HG02884 (cell line): Measurements from ENCODE around the gene NOSTRIN.

Source experiments
- ATAC-seq: cut with Tn5 transposase; IDR thresholded peaks from one replicate; pipeline ENCODE4 v1.9.1; 2021; ENCODE audit warnings: mild to moderate bottlenecking, moderate library complexity; ENCODE audit not compliant: unreplicated experiment

Gene NOSTRIN

DNA sequence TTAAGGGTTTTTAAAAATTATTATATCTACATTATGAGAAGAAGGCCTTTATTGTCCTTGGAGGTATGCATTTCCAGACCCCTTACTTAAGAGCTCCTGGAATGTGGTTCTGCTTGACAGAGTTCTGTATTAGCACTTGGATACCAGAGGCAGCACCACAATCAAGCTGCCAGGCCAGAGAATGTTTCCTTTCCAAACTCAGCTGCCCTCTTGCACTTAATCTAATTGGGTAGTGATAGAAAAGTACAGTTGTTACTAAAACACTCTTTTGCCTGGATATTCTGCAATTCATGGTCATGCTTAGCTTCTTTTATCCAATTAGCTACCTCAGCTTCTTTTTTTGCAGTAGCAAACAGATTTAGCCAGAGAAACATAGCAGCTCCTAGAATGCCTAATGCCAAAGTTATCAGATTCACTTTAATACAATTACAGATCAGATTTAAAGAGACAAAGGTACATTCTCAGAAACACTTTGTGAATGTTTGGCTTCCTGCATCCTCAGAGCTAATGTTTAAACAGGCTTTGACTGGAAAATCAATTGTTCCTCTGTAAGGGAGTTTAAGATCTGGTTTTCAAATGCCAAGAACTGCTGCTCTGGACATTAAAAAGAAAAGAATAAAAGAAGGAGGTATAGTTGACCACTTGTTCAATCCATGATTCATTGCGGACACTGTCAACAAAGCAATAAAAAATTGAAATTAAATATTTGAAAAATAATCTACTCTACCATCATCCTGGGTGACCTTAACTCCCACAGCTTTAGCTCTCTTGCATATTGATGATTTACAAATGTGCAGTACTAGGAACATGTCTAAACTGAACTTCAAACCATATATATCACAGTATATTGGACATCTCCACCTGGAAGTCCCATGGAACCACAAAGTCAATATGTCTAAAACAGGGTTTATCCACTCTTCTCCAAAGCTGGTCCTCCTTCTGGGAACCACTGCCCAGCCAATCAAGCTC, 12.8 kb downstream of the NOSTRIN start:
- ATAC-seq = no peak

DNA sequence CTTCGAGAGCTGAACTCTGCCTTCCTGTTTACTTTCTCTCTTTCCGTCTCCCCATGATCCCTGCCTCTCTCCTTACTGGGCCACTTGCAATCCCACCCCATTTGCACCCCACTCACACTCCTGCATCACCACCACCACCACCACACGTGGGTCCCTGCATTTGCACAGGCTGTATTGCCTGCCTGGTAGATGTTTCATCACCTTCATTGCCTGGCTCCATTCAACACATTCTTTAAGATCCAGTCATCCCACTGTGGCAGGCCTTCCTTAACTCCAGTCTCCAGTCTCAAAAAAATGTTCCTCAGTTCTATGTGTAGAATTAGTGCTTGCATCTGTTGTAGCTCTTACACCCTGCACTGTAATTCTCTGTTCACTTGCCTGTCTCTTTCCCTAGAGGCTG, 13.9 kb downstream of the NOSTRIN start:
- ATAC-seq = no peak

DNA sequence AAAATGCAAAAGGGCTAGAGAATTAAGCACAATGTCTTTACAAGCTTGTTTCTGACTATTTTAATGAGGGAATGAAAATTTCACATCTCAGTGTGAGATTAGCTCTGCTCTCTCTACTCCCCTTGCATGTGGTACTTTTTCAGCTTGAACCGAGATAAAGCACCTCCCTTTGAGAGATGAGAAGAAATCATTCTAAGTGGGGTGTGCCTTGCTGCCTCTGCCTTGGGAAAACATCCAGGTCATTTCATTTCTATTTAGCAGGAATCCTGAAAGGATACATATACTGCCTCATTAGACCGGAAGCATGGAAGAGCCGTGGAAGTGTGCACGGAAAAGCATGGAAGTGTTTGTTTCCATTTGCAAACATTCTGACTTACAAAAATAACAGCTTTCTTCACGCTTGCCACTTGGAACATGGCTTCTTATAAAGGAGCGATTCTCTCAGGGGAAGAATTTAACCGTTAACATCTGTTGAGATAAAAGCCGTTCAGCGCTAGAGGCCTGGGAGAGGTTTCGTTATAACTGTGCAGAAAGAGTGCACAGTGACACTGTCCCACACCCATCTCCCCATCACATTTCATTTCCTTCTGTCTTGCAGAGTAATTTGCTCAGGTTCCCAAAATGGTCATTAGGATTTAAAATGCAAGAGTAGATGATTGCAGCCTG, 16.7 kb downstream of the NOSTRIN start:
- no peak for ATAC-seq

DNA sequence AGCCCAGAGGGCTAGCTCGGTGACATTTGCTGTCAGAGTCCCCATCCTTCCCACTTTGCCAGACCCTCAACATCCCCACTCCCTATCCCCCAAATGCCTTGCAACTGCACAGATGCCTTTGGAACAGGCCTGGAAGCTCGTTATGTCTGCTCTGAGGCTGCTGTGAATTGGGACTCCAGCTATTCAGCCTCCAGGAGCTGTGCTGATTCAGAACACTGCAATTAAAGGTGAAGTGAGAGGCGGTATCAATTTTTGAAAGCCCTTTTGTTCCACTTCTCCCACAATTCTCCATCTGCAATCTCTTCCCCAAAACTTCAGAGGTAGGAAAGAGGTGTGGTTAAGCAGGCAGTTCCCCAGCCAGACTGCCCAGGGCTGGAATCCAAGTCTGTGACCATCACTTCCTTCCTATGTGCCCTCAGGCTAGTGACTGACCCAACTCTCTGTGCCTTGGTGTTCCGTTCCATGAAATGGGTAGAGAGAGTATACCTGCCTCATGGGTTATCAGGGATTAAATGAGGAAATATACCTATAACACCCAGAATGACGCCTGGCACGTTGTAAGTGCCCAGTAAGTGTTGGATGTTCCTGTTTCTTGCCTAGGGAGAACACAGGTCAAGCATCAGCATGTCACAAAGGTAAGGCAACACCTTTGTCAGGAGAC, 17.5 kb downstream of the NOSTRIN start:
- ATAC-seq = no peak

DNA sequence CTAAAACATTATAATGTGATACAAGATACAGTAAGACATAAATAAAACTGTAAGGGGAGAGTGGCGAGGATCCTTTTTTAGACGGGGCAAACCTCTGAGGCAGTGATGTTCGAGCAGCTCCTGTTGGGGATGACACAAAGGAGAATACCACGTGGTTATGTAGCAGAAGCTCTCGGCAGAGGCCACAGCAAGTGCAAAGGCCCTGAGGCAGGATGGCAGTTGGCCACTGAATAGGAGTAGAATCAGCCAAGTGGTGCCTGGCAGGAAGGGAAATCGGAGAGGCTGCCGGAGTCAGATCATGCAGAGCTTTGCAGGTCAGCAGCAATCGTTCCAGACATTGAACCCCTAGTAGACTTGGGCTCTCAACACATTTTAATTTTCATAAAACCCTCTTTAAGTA, 19.1 kb downstream of the NOSTRIN start:
- ATAC-seq = no peak

DNA sequence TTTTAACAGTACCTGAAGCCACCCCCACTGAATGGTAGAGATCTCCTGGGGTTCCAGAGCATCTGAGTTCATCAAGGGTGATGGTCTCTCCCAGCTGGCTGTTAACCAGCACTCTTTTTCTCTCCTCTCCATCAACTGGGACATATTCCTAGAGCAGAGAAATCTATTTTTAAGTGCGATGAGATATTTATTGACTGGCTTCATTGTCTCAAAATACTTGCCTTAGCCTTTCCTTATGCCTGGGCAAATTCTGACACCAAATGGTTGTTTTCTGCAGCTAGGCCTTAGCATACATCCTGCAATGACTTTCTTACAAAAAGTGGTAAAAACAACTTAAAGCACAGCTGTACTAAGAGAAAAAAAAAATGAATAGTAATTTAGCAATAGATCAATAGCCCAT, 19.6 kb downstream of the NOSTRIN start:
- ATAC-seq = no peak

DNA sequence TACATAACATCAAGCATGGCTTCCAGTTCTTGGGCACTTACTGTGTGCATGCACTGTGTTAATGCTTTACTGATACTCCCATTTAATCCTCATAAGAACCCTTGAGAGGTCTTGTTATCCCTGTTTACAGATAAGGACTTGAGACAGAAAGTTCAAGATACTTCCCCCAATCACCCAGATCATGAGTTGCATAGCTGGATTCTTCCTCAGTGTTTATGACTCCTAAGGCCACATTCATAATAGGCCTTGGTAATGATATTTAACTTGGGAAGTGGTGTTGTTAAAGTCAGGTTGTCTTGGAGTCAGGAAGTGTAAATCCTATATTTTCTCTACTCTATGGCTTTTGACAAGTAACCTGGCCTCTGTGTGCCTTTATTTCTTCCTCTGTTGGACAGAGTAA, 22.7 kb downstream of the NOSTRIN start:
- no peak for ATAC-seq

DNA sequence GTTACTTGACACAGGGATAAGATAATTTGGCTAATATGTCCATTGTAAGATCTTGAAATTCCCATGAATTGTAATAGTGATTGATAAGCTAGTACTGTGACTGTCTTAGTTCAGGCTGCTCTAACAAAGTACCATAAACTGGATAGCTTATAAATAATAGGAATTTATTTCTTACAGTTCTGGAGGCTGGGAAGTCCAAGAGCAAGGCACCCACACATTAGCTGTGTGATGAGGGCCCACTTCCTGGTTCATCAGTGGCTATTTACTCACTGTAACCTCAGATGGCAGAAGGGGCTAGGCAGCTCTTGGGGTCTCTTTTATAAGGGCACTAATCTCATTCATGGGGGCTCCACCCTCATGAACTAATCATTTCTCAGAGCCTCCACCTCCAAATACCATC, 28.5 kb downstream of the NOSTRIN start:
- no peak for ATAC-seq

DNA sequence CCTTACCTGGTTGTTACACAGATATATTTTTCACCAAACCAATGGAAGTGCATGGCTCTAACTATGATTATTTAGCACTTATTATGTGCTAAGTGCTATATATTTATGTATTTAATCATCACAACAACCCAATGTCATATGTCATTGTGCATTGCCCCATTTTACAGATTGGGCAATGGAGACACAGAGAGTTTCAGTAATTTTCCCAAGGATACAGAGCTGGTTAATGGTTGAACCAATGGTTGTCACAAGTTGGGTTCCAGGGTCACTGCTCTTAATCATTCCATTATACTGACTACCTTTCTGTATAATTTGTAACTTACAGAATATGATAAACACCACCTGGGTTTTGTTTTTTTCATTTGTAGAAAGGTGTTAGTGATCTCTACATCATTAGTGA, 29.2 kb downstream of the NOSTRIN start:
- no peak for ATAC-seq

DNA sequence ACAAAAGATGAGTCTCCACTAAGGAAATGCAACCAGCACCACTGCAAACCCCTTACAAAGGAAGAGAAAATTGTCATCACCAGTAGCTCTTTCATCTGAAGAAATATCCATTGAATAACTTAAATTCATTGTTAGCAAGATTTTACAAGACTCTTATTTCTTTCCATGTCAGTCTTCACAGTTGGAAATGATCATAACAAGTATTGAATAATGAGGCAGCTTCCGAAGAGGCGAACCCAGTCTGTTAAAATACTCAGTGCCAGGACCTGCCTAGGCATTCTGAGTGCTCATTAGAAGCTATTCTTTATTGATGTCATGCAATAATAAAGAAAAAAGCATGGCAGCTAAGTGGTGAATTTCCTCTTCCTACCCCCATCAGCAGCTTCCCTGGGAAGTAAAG, 33.5 kb downstream of the NOSTRIN start:
- no peak for ATAC-seq

DNA sequence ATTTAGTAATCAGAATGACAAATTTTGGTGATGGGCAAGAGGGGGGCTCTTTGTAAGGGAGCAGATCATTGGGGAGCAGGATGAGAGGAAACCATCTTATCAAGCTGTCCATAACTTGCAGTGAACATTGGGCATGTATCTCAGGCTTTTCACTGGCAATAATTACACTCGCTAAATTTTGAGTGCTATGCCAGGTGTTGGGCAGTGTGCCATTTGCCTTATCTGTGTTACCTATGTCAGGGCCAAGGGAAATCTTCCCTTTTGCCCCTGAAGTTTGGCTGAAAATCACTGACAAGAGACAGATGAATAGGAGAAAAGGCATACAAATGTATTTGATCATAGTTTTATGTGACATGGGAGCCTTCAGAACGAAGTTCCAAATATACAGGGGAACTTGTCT, 39.0 kb downstream of the NOSTRIN start:
- no peak for ATAC-seq

DNA sequence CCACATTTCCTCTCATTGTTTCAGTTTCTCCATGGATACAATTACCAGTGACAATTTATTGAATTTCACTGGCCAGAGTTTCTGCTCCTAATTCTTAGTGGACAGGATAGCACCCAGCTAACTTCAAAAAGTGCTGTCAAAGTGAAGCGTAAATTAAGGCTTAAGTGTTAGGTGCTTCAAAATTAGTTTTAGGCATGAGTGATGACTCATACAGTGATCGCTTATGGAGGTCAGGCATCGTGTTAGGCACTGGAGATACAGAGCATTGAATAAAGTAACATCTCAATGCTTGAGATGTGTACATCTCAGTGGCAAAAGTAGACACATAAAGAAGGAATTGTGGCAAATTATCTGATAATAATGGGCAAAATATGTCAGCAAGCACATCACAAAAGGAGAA, 40.8 kb downstream of the NOSTRIN start:
- no peak for ATAC-seq

DNA sequence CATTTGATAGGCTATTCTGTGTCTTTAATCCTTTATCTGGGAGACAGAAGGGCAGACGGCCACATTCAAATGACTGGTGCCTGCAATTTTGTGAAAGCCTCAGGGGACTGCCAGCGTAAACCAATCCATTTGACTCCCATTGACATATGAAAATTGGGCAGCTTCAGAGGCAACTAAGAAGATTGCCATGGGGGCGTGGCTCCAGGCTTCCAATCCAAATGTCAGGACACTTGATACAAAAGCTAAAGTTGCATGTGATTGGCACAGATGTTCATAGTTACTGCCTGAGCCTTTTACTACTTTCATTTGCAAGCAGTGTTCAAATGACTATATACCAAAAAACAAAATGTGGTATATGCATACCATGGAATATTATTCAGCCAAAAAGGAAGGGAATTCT, 45.8 kb downstream of the NOSTRIN start:
- no peak for ATAC-seq

DNA sequence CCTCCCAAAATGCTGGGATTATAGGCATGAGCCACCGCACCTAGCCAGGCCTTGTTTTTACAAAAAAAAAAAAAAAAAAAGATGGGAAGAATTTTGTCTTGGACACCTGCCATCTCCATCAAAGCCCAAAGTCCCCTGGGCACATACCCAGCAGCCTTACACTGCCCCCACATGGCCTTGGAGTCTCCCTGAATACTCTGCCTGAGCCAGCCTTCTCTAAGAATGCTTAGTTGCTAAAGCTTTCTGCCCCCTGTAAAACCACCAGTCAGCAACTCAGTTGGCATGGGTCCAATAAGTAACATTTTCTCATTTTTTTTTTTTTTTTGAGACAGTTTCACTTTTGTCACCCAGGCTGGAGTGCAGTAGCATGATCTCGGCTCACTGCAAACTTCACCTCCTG, 47.2 kb downstream of the NOSTRIN start:
- no peak for ATAC-seq

DNA sequence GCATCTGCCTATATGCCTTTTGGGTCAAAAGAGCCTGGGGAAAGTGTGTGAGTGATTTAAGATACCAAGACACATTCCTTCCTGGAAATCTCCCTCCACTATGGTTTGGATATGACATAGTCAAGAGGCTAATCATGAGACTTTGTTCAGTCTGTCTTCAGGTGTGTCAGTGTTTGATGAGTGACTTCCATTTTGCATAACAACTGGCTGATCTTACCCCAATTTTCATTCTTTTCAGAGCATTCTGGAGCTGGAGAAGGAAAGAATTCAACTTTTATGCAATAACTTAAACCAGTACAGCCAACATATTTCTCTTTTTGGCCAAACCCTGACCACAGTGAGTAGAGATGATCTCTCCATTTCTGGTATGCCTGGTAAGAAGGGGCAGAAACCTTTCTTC, 48.4 kb downstream of the NOSTRIN start:
- no peak for ATAC-seq

DNA sequence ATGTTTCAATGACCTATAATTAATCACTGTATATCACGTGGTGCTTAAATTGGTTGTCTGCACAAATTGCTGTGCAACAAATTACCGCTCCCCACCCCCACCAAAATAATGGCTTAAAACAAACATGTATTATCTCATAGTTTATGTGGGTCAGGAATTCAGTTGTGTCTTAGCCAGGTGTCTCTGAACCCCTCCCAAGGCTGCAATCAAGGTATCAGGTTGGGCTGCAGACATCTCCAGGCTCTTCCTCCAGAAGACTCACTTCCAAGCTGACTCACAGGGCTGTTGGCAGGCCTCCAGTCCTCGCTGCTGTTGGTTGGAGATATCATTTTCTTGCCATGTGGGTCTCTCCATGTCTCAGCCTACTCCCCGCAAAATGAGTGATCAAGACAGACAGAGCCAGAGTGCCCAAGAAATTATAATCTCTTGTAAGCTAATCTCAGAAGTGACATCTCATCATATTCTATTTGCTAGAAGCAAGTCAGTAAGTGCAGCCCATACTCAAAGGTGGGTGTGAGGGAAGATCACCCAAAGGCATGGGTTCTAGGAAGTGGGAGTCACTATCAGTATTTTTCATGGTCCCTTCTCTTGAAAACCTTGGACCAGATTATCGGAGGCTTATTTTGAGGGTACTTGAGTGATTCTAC, 49.4 kb downstream of the NOSTRIN start:
- ATAC-seq = no peak

DNA sequence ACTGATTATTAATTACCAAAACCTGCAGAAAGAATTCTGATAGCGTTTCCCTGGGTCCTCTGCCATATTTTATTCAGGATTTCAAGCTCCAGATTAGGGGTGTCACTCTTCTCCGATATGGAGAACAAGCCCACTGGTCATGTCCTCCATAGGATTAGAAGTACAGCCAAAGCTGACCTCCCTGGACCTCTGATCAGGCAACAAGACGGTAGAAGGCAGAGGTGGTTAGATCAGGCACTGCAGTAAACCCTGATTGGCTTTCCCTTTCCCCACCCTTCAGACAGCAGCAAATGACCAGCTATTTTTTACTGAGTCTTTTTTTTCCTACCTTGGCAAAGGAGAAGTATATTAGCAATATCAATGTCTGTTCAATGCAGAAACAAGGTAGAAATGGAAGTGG, 50.0 kb downstream of the NOSTRIN start:
- no peak for ATAC-seq

DNA sequence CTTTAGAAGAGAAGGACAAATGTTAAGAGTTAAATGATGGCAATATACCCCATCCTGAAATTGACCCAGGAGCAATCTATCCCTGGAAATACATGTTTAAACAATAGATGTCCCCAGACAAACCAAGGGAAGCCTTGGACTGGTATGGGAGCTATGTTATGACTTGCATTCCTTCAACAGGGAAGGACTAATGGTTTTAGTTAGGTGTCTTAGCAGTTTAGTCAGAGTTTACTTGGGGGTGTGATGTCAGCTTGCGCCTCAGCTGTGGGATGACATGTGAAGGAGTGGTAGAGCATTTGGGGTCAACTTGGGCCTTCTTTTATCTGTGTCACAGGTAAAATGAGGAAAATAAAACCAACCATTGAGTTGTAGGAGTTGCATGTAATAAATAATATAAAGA, 51.0 kb downstream of the NOSTRIN start:
- no peak for ATAC-seq

DNA sequence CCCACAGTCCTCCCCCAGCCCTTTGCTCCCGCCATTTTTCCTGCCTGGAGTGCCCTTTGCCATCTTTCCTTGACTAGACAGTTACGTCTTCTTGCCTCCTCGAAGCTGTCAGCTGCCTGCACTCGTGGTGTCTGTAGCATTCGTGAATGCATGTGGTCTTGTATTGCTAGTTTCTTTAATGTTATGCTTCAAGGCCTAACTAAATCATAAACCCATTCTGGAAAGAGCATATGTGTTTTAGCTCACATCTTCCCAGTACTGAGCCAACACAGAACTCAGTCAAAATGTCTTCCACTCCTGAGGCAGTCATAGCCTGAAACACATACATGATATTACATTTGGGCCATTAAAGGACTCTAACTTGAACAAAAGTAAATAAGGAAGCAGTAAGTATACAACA, 52.2 kb downstream of the NOSTRIN start:
- no peak for ATAC-seq

DNA sequence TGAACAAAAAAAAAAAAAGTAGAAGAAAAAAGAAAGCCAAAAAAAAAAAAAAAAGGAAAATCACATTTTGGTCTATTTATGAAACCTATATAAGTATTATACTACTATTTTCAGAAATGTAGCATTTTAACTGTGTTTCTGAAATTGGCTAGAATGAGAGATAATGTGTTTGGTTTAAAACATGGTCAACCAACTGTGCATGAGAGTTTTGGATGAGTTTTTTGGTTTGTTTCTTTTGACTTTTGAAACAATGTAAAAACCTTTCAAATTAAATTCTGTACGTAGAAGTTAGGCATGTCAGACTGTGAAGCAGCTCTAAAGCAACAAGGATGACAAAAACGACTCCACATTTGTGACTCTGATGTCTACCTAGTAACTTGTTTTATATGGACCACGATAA, 53.2 kb downstream of the NOSTRIN start:
- ATAC-seq = no peak

DNA sequence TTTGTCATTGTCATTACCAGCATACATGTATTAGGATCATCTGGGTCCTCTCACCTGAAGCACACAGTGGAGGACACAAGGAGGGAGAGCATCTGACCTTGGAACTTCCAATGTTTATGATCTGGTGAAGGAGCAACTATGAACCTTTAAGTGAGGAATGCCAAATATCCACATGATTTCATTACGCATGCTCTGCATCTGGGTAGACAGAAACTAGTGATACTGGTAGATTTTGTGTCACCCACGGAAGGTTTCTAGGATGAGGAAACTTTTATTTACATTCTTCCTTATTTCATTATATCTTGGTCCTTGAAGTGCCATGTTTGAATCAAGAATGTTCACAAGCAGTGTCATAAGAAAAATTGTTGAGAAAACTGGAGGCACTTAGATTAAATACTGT, 55.7 kb downstream of the NOSTRIN start:
- no peak for ATAC-seq
